Activated T-helper 9 cell treated with anti-CD3 and anti-CD28 coated beads, Interleukin-2, amount 50 U/mL, for 16 hours (primary cell): ENCODE data around the gene MAP4.

ENCODE experiments used
- DNase-seq: peaks from one replicate; pipeline ENCODE4 v3.0.0-alpha.2; 2020; ENCODE audit warnings: low read depth

The MAP4 gene

DNA sequence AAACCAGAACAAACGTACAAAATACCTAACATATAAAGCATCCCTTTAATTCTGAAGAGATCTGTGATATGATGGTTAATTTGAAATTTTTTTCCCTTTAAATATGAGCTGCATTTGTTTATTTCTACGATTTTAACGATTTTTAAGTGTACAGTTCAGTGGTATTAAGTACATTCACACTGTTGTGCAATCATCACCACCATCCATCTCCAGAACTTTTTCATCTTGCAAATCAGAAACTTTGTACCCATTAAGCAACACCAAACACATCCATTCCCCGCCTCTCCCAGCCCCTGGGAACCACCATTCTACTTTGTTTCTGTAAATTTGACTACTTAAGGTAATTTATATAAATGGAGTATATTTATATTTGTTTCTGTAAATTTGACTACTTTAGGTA is 51.5 kb downstream of the MAP4 start:
- DNase-seq: no peak

DNA sequence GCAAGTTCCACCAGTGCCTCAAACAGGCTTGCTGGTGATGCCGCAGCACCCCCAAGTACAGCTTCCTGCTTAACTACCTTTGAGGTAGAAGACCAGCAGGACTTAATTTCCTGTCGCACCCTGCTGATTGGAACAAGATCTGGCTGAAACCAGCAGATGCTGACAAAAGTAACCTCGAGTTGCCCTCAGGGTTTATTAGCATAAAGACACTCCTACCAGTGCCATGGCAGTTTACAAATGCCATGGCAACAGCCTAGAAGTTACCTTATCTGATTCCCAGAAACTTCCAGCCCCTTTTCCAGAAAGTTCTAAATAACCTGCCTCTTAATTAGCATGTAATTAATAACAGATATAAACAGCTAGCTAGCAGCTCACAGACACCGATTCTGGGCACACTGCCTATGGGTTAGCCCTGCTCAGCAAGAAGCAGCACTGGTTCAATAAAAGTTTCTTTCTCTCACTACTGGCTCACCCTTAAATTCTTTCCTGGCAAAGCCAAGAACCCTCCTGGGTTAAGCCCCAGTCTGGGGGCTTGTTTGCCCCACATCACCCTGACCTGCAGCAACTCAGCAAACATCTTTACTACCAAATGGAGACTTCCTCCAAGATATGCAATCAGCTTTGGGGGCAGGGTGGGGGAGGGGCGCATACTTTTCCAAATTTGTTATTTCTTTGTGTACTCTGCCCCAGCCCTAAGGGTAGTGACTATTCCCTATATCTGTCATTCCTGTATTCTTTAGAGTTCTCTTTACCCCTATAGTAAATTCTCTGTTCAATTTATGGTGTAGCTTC is 54.2 kb downstream of the MAP4 start:
- DNase-seq: no peak

DNA sequence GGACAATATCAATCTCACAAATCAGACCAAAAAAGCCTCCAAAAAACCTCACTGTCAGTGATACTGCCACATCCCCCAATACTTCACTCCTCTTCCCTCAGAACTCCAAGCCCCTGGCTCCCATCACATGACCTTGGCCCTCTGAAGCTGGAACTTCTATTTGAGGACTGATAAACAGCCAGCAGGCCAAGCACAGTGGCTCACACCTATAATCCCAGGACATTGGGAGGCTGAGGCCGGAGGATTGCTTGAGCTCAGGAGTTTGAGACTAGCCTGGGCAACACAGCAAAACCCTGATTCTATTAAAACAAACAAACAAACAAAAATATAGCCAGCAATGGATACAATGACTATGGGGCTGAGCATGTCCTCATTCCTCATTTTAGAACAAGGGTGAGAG is 55.2 kb downstream of the MAP4 start:
- no peak for DNase-seq

DNA sequence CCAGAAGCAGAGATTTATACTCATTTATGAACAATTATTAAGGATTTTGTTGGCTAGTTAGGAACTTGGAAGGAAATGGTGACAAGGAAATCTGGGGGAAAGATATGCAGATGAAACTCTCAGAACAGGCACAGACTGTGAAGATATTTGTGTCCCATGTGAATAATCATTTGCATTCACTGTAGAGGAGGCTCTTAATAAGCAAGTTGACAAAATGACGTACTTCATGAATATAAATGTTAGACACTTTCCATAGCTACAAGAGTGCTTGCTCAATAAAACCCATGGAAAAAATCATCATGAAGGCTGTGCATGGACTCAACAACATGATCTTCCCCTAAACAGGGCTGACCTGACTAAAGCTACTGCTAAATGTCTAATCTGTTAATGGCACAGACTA is 59.7 kb downstream of the MAP4 start:
- DNase-seq: no peak

DNA sequence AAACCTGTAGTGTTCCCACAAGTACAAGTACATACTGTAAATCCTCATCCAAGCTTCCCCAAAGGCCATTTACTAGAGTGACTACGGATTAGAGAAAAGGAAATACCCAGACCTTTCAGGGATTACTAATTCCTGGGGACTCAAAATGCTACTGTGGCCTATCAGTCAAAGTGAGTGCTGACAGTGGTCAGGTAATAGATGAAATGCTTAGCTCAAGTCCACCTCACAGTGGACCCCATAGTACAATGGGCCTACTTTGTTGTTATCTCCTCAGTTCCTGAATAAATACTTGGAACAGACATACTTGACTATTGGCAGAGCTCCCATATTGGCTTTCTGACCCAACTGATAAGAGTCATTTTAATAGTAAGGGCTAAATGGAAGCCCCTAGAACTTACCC is 61.6 kb downstream of the MAP4 start:
- DNase-seq: no peak

DNA sequence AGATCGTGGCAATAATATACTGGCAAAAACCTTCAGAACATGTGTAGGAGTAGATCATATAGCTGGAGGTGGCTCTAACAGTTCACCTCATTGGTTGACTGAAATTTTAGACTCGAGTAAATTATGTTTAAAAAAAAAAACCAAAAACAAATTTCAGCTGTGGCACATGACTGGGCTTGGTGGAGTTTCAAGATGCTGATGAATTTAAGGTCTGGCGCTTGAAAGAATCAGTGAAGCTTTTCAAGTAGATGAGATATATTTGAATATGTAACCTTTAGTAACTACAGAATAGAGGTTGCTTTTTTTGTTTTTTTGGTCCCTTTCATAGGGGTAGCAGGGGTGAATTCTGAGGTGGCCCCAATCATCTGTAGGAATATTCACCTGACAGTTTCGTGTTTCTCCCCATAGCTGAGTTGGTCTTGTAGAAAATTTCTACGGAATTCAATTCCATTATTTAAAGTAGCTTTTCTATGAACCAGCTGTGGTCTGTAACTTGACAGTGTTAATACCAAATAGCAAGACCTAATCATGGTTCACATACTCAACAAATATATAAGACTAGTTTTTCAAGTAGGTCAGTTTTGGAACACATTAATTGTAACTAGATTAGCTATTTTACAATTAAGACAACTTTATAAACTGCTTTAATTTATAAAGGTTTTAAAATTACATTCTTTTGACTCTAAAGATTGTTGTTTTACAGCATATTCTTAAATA is 65.6 kb downstream of the MAP4 start:
- DNase-seq: no peak

DNA sequence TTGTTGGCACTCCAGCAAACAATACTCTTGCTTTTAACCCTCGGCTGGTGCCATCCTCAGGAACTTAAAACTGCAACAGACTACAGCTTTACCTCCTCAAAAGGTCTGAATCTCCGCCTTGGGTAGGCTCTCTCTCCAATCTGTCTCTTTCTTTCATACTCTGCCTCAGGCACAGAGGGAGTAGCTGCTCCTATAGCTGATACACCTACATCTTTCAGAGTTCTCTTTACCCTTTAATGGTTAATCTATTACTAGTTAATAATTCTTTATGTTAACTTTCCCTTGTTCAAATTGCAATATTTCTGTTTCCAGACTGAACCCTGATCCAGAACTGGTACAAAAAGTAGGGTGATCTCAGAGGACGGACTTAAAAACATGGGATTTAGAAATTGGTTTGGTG is 66.2 kb downstream of the MAP4 start:
- DNase-seq: no peak

DNA sequence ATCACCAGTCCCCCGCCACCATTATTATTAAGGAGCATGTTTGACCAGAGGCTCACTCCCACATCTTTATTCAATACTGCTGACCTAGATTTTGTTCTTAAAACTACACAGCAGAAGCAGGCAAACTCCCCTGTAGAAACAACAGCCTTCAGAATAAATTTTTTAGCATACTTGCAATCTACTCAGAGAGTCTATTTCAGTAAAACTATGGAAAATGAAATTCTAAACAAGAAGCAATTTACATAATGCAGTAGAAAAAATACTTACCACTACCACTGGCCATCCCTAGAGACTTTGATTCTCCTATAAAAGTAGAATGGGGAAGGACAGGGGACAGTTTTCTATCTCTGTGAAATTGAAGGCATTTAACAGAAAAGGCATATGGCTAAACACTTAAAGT is 76.0 kb downstream of the MAP4 start:
- DNase-seq: no peak

DNA sequence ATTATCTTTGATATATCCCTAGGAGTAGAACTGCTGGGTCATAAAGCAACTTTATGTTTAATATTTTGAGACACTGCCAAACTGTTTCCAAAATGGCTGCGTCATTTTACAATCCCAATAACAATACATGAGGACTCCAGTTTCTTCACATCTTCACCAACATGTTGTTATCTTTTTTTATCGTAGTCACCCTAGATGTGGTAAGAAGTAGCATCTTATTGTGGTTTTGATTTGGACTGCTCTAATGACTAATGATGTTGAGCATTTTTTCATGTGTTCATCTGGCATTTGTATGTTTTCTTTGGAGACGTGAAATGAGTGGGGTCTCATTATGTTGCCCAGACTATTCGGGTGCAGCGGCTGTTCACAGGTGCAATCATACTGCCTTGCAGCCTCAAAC is 83.8 kb downstream of the MAP4 start:
- no peak for DNase-seq

DNA sequence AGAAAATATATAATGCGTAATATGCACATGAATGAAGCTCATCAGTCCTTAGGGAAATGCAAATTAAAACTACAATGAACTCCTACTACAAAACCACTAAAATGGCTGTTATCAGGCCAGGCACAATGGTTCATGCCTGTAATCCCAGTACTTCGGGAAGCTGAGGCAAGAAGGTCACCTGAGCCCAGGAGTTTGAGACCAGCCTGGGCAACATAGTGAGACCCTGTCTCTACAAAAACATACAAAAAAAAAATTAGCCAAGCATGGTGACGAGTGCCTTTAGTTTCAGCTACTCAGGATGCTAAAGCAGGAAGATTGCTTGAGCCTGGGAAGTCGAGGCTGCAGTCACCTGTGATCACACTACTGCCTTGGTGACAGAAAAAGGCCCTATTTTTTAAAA is 85.2 kb downstream of the MAP4 start:
- DNase-seq: no peak

DNA sequence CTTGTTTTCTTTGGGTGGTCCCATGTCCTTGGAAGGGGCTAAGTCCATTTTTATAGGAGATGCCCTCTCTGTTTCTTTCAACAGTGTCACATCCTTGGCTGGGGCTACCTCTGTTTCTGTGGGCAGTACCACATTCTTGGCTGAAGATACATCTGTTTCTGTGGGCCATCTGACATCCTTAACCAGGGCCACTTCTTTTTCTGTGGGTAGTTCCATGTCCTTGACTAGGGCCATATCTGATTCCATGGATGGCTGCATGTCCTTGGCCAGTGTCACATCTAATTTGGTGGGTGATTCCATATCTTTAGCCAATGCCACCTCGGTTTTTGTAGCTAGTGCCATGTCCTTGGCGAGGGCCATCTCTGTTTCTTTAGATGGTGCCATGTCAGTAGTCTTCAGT is 99.5 kb downstream of the MAP4 start:
- no peak for DNase-seq

DNA sequence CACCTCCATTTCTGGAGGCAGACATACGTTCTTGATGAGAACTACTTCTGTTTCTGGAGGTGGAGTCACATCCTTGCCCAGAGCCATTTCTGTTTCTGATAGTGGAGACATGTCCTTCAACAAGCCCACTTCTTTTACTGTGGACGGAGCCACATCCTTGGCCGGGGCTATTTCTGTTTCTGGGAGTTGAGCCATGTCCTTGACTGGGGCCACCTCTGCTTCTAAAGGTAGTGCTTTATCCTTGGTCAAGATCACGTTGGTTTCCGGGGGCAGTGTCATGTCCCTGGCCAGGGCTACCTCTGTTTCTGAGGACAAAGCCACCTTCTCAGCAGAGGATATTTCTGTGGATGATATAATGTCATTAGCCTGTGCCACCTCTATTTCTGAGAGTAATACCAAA is 100.0 kb downstream of the MAP4 start:
- DNase-seq: no peak

DNA sequence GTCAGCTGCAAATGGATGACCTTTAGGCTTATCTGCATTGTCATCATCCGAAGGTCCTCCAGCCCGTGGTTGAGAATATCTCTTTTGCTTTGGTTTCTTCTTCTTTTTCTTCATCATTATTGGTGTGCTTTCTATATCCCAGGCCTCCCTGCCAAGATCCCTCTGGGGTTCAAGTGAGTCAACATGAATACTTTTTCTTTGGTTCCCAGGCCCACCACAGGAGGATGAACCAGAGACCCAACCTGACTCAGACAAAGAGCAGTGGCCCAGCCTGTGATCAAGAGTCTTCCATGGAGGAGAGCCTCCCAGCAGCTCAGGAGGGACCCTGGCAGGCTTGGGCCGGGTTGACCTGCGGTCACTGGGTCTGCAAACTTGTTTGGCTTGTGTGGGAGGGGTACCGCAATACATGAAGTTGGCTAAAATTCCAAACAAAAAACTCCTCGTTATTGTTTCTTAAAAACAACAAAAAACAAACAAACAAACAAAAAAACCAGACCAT is 104.2 kb downstream of the MAP4 start:
- no peak for DNase-seq

DNA sequence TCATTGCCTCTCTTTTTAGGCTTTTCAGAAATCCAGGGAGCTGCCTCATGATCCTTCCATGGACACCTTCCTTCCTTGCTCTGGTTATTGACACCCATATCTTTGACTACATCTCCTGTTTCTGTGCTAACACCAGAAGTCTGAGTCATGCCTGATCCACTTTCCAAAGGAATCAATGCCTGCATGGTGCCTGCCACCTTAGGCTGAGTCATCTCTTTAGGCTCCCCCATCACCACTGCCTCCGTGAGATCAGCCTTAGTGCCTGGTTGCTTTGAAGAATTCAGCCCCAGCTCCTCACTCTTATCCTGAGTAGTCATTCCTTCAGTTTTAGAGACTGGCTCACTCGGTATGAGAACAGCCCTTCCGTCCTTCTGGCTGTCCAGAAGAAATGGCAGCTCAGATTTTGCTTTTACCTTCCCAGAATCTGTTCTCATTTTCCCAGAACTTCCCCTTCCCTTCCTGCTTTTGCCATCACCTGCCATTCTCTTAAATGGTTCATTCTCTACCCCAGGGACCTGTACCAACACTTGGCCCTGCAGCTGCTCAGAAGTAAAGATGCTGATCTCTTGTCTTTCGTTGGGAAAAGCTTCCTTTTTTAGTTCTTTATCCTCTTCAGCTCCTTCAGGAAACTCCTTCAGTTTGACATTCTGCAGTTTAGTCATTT is 105.3 kb downstream of the MAP4 start:
- DNase-seq: no peak

DNA sequence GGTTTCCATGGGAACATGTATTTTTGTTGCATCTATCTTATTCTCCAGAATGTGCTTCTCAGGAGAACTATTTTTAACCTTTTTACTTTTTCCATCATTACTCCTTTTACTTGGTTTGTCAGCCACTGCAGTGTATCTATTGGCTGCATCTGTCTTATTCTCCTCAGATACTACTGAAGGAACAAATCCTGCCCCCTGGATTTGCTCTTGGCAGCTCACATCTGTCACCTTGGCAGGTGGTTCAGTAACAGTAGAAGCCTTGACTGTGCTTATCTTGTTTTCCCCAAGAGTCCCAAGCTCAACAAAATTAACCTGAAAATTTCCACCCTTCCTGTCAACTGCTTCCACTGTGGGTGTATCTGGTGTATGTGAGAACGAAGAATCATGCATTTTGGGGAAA is 106.0 kb downstream of the MAP4 start:
- no peak for DNase-seq

DNA sequence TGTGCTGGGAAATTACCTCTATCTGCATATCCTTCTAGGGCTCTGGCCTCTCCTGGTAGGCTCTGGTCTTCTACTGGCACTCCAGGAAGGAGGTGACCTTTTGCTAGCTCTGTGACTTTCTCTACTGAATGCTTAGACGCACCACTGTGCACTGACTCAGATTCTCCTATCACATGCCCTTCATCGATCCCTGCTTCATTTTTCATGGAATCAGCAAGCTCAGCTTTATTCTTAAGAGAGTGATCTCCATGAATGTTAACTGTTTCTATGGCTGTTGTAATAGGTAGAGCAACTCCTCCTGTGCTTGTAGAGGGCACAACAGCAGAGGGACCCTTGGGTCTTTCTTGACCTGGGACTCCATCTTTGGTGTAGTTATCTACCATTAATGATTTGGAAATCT is 106.6 kb downstream of the MAP4 start:
- DNase-seq: no peak

DNA sequence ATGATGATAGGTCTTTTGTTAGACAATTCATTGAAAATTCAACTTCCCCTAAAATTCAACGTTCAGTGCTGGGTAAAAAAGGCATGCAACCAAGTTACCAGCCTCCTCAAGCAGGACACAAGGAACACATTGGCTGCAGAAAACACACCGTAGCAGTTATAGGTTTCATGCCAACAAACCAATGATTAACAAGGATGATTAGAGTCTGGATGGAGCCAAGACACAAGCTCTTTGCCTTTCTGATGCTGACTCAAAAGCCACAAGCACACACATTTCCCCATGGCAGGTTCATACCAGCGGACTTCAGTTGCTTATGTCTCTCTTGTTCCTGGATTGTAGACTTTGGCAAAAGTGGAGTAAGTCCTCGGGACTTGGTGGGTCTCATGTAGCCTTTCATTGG is 107.5 kb downstream of the MAP4 start:
- DNase-seq: no peak

DNA sequence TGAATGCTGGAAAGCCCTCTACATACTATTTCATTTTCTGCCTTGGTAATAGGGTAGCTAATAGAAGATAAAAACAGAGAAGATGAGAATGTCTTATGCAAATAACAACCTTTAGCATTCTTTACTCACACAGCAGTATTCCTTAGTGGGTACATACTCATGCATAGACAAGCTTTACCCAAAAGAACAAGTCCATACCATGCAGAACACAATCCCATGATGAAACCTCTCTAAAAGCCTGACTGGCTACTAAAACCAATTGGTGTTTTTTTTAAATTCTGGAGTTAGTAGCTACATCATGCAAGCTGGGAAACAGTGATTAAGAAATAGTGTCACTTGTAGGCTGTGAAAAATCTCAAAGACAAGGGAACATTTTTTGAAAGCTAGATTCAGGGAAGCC is 108.4 kb downstream of the MAP4 start:
- DNase-seq: no peak

DNA sequence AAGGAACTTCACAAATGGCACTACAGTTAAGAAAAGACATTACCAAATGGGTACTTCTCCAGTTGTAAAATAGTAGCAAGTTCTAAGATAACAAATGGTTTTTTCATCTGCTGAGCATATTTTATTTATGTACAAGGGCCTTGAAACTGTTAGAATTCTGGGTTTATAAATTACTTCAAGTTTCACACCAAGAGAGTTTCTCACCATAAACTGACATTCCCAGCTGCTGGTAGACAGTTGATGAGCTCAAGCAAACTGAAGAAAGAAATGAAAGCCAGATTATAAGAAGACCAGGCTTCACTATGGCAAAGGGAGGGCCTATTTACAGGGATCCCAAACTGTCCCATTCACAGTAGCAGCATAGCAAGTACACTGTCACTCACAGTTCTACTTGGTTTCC is 113.5 kb downstream of the MAP4 start:
- no peak for DNase-seq

DNA sequence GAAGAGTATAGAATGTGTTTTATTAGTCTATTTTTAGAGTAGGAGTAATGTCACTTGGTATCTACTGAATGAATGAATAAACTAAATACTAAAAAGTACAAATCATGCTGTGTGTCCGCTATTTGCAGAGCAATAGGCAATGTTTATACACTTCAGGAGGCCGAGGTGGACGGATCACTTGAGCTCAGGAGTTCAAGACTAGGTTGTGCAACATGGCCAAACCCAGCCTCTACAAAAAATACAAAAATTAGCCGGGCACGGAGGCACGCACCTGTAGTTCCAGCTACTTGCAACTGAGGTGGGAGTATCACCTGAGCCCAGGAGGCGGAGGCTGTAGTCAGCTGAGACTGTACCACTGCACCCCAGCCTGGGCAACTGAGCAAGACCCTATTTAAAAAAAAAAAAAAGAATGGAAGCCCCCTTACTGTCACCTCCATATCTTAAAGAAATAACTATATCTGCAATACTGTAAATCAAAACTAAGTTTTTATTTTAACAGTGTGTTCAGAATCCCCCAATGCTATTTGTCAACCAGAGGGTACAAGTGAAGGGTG is 114.9 kb downstream of the MAP4 start:
- no peak for DNase-seq

DNA sequence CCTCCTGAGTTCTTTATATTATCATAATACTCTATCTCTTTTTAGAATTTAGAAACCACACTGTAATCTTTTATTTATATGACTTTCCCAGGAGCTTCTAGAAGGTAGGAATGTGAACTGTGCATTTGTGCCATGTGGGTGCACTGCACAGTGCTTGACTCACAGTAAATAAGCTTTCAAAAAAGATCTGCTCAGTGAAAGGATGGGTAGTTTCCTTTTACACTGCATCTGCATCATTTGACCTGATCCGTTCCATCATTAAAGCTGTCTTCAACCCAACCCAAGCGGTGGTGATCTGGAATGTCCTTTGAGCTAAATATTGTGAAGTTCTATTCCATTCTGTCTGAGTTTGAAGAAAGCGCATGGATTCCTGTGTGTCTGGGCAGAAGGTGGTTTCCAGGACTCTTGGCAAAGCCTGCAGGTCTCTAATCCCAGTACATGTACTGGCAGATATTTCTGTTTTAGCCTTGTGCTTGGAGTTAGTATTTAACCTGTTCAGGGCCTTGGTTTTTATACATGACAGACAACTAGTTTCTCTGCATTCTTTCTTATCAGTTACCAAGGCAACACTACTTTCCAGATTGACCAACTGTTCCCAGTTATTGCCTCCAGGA is 116.6 kb downstream of the MAP4 start:
- DNase-seq: no peak

DNA sequence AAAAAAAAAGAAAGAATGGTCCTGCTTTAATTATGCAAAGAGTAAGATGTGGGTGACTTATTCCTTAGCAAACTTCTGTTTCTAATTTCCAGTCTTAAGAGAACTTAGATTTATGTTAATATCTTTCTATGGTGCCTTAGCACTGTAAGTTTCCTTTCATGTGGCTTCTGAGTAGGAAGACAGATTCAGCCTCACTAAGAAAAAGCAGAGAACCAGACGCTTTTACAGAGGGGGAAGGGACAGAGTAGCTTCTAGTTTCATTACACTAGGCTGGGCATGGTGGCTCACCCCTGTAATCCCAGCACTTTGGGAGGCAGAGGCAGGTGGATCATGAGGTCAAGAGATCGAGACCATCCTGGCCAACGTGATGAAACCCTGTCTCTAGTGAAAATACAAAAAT is 118.3 kb downstream of the MAP4 start:
- no peak for DNase-seq
